ENCODE data around the gene CA12. TPM values are rescaled to one million over a fixed set of nuclear protein-coding genes. Genes with fewer than 3 reads are reported as not detected.

The CA12 gene
- total and polyA plus RNA-seq, 10 of the 15 experiments (the other 5 are each of a cell fraction or from before 2014, with no cell fraction given) = 0.03 to 0.10 TPM; not detected in 8

GRCh38 chr15:63378946-63379345, 2.7 kb downstream of the CA12 start:
- in situ Hi-C loops (cut with MboI) (no loop called here), intact Hi-C loops (cut with micrococcal nuclease; ENCODE audit: unreplicated experiment) (no loop called here)
- H3K27ac ChIP-seq (ENCODE audit: control insufficient read depth, insufficient read depth) = no peak overlapping the region
- peaks cover 2 to 11% of the 10 kb centered on the region in 2 experiments; a peak in 3 of 4 replicates for H3K27me3 ChIP-seq (replicated peaks in 1 of 2; ENCODE audit: control insufficient read depth in 2 of 2, insufficient read depth in 2 of 2, low read length in 1 of 2)
- FAIRE-seq (no peak), DNase-seq (ENCODE audit: low read depth, low spot score) (no peak), ATAC-seq (no peak)
- no peaks in the 10 kb centered on the region for H3K79me2 ChIP-seq (ENCODE audit: control insufficient read depth, insufficient read depth, low read length)
- ChIA-PET RAD21 (ENCODE audit: unreplicated experiment) (no interaction called here), CTCF (interaction anchor here (0.8 kb wide), 1 partner anchor 20 kb away, joined by 3 read pairs; no protein-coding TSS in a partner anchor), POLR2A (no interaction called here), SMC1A (ENCODE audit: uncharacterized antibody, unreplicated experiment) (interaction anchor here (0.6 to 1.2 kb wide), 2 partner anchors 9 to 89 kb away, joined by 3 to 4 read pairs; no protein-coding TSS in a partner anchor)
- no peak overlapping the region for H3K9ac ChIP-seq (ENCODE audit: control insufficient read depth, insufficient read depth, low read length)
- H3K4me2 ChIP-seq (ENCODE audit: control insufficient read depth, insufficient read depth) = no peak overlapping the region
- BruUV-seq (replicated peaks) = no TSS peak
- 28% methylated on average over 7 of the region's 7 CpGs for WGBS (ENCODE audit: insufficient coverage, insufficient replicate concordance, low lambda C conversion rate, missing lambda C conversion rate)
- no peak overlapping the region for H2AFZ ChIP-seq (ENCODE audit: control insufficient read depth, low read depth, low read length)
- H3K9me3 ChIP-seq (replicated peaks; ENCODE audit: control insufficient read depth, insufficient read depth, low read length) = no peaks in the 10 kb centered on the region
- no peaks in the 10 kb centered on the region for H3K4me1 ChIP-seq (ENCODE audit: control insufficient read depth, insufficient read depth, low read length)
- H3K36me3 ChIP-seq (ENCODE audit: control insufficient read depth in 2 of 2, insufficient read depth in 2 of 2, low read length in 1 of 2) = no peaks in the 10 kb centered on the region
- H4K20me1 ChIP-seq (ENCODE audit: control insufficient read depth, insufficient read depth) = no peaks in the 10 kb centered on the region
- H3K4me3 ChIP-seq = no peak overlapping the region
- TF ChIP-seq ZBED1 (IDR thresholded peaks at IDR 0.05; ENCODE audit: borderline replicate concordance) = no peak
- TF ChIP-seq MEF2B (IDR thresholded peaks at IDR 0.05; ENCODE audit: partially characterized antibody, poor library complexity, severe bottlenecking) = no peak
- no peak for TF ChIP-seq RAD21 (IDR thresholded peaks at IDR 0.05; ENCODE audit: insufficient read depth, low read depth, low read length)
- TF ChIP-seq ZZZ3 (IDR thresholded peaks at IDR 0.05; ENCODE audit: control insufficient read depth, insufficient read length, low read depth) = no peak
- no peak for TF ChIP-seq ETV6 (conservative IDR thresholded peaks at IDR 0.05 in 1 of 2, IDR thresholded peaks at IDR 0.05 in 1 of 2; ENCODE audit: borderline replicate concordance in 1 of 2, low read depth in 1 of 2)
- TF ChIP-seq BRCA1 (IDR thresholded peaks at IDR 0.05; ENCODE audit: low read depth, low read length) = no peak
- no peak for TF ChIP-seq MYC (IDR thresholded peaks at IDR 0.05; ENCODE audit: insufficient read depth, insufficient read length, insufficient replicate concordance, low read length, severe bottlenecking)
- no peak for TF ChIP-seq E4F1 (IDR thresholded peaks at IDR 0.05; ENCODE audit: borderline replicate concordance, partially characterized antibody)
- TF ChIP-seq EED (IDR thresholded peaks at IDR 0.05; ENCODE audit: low read depth) = no peak
